Esophagus muscularis mucosa (tissue), 4 donors: ENCODE measurements around the gene RNF39. TPM values are rescaled to one million over a fixed set of nuclear protein-coding genes. Genes with fewer than 3 reads are reported as not detected.
"Not testable (repeated sequence)": the region's sequence is repeated elsewhere in the genome, so short reads cannot be mapped to it uniquely, and the experiment has no call there.

Experiments used
- DNase-seq: peaks from one replicate; pipeline ENCODE4 v3.0.0-alpha.2; 2017; ENCODE audit errors: extremely low spot score
- H3K27ac ChIP-seq, 4 donors: fragments of 200-600 bp; sonication (generic); replicated peaks in 1 of 4; 1 replicate in 3 of 4; 2 replicates in 1 of 4; pipeline ENCODE4 v1.5.1; 2016 to 2019; ENCODE audit warnings: mild to moderate bottlenecking in 1 of 4
- H3K27me3 ChIP-seq, 4 donors: fragments of 200-600 bp; sonication (generic); one replicate each; pipeline versions ENCODE4 v1.5.1 to v1.6.0; 2016 to 2019
- H3K36me3 ChIP-seq, 4 donors: fragments of 200-600 bp; sonication (generic); one replicate each; pipeline ENCODE4 v1.5.1; 2016 to 2019
- H3K4me1 ChIP-seq, 4 donors: fragments of 200-600 bp; sonication (generic); one replicate each; pipeline ENCODE4 v1.5.1; 2016 to 2019
- H3K4me3 ChIP-seq, 4 donors: fragments of 200-600 bp; sonication (generic); 1 replicate in 2 of 4; 2 replicates in 2 of 4; pipeline ENCODE4 v1.5.1; 2016 to 2019; ENCODE audit warnings: mild to moderate bottlenecking in 4 of 4, moderate library complexity in 1 of 4
- H3K9me3 ChIP-seq, 4 donors: fragments of 200-600 bp; sonication (generic); 1 replicate in 3 of 4; 2 replicates in 1 of 4; pipeline ENCODE4 v1.5.1; 2016 to 2019
- EP300 ChIP-seq: sonication (generic); formaldehyde crosslinking; IDR thresholded peaks from one replicate; pipeline ENCODE4 v1.6.1; 2017; ENCODE audit warnings: antibody characterized with exemption
- POLR2A ChIP-seq: fragments of 450-650 bp; IDR thresholded peaks from one replicate; pipeline ENCODE4 v1.6.1; 2017; ENCODE audit warnings: antibody characterized with exemption, moderate library complexity, mild to moderate bottlenecking, low read depth
- POLR2AphosphoS5 ChIP-seq, 2 donors: sonication (generic); formaldehyde crosslinking; IDR thresholded peaks; one replicate each; pipeline ENCODE4 v1.6.1; 2017; ENCODE audit warnings: antibody characterized with exemption in 2 of 2
- WGBS: methylation state at CpG from one replicate; pipeline ENCODE4 v1.1.5; 2018; 5-methylcytosine and 5-hydroxymethylcytosine counted together
- intact Hi-C: fragments of 100-400 bp; cut with DNase I; formaldehyde crosslinking; loops from one replicate; pipeline ENCODE4 v1.15.1; 2023
- total RNA-seq, 4 donors: library from RNA; depleted of rRNA; stranded (reverse); fragments of >200 nt; gene quantifications; one replicate each; pipeline versions ENCODE4 v1.1.0 to v1.2.1, GENCODE V29; 2016
- TF ChIP-seq, protein P1 (sequence below), 3 experiments: fragments of 200-600 bp in 2 of 3; fragments of 450-650 bp in 1 of 3; sonication (generic) in 2 of 3; IDR thresholded peaks; one replicate each; pipeline ENCODE4 v1.5.1; 2017 to 2019; ENCODE audit warnings: antibody characterized with exemption in 3 of 3, mild to moderate bottlenecking in 2 of 3, moderate library complexity in 1 of 3

The RNF39 gene
- total RNA-seq, 4 donors from 2014 or later, result 0.11 TPM; not detected in 3

DNA sequence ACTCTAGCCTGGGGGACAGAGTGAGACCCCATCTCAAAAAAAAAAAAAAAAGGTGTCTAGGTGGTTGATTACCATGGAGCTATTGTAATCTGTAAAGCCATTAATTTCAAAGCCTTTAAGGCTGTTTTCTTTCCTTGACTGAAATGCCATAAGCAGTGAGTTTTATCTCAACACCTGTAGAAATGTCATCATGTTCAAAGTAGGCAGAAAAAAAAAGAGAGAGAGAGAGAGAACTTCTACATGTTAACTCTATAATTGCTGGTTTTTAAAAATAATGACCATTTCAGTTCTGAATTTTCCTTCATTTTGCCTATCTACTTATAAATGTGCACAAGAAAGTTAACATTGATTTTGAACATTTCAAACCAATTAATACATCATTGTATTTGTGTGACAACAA is 44.2 kb downstream of the RNF39 start:
- Histone ChIP-seq H3K36me3 (peaks cover 0 to 13% (median 0%) of the 10 kb centered on the region in 4 donors), H3K4me3 (no peak overlapping the region), H3K9me3 (no peaks in the 10 kb centered on the region), H3K4me1 (no peaks in the 10 kb centered on the region), H3K27ac (no peak overlapping the region), H3K27me3 (no peaks in the 10 kb centered on the region)
- TF ChIP-seq POLR2AphosphoS5 (IDR thresholded peaks at IDR 0.05) (no peak), POLR2A (no peak), EP300 (no peak)
- TF ChIP-seq, protein P1, sequence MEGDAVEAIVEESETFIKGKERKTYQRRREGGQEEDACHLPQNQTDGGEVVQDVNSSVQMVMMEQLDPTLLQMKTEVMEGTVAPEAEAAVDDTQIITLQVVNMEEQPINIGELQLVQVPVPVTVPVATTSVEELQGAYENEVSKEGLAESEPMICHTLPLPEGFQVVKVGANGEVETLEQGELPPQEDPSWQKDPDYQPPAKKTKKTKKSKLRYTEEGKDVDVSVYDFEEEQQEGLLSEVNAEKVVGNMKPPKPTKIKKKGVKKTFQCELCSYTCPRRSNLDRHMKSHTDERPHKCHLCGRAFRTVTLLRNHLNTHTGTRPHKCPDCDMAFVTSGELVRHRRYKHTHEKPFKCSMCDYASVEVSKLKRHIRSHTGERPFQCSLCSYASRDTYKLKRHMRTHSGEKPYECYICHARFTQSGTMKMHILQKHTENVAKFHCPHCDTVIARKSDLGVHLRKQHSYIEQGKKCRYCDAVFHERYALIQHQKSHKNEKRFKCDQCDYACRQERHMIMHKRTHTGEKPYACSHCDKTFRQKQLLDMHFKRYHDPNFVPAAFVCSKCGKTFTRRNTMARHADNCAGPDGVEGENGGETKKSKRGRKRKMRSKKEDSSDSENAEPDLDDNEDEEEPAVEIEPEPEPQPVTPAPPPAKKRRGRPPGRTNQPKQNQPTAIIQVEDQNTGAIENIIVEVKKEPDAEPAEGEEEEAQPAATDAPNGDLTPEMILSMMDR (IDR thresholded peaks at IDR 0.05), result no peak
- intact Hi-C loops, result no loop called here
- no peak for DNase-seq

DNA sequence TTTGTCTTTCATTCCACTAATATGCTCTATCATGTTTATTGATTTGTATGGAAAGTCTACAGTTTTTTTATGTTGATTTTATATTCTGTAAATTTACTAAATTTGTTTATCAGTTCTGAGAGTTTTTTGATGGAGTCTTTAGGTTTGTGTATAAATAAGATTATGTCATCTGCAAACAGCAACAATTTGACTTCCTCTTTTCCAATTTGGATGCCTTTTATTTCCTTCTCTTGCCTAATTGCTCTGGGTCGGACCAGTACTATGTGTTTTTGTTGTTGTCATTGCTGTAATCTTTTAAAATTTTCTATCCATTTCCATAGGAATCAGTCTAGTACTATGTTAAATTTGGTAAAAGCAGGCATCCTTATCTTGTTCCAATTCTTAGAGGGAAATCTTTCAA is 46.0 kb downstream of the RNF39 start:
- WGBS, result 93% methylated on average over 1 of the region's 1 CpG
- H3K9me3 ChIP-seq, result no peaks in the 10 kb centered on the region
- no peaks in the 10 kb centered on the region for H3K27me3 ChIP-seq
- H3K27ac ChIP-seq, result no peak overlapping the region
- no peaks in the 10 kb centered on the region for H3K4me1 ChIP-seq
- H3K4me3 ChIP-seq, result no peak overlapping the region
- intact Hi-C loops, result no loop called here
- no peak for DNase-seq
- TF ChIP-seq POLR2A (no peak), EP300 (no peak), POLR2AphosphoS5 (IDR thresholded peaks at IDR 0.05) (no peak)
- TF ChIP-seq, protein P1 (IDR thresholded peaks at IDR 0.05), result no peak
- peaks cover 0 to 8% (median 0%) of the 10 kb centered on the region in 4 donors for H3K36me3 ChIP-seq

- Histone ChIP-seq H3K4me1 (no peaks in the 10 kb centered on the region), H3K27ac (no peak overlapping the region), H3K9me3 (no peaks in the 10 kb centered on the region), H3K27me3 (no peaks in the 10 kb centered on the region), H3K36me3 (peaks cover 0 to 13% (median 3%) of the 10 kb centered on the region in 4 donors), H3K4me3 (no peak overlapping the region)
- DNase-seq, result no peak
- intact Hi-C loops, result no loop called here
- 95% methylated on average over 1 of the region's 1 CpG for WGBS
- TF ChIP-seq EP300 (no peak), POLR2A (no peak), POLR2AphosphoS5 (IDR thresholded peaks at IDR 0.05) (no peak)
Observed at GRCh38 chr6:30025186-30025585, 50.4 kb downstream of the RNF39 start.

- H3K4me1 ChIP-seq, H3K4me3 ChIP-seq, H3K9me3 ChIP-seq, H3K27ac ChIP-seq, DNase-seq, intact Hi-C loops, H3K27me3 ChIP-seq: not testable (repeated sequence)
- peaks cover 0 to 24% (median 11%) of the 10 kb centered on the region in 4 donors for H3K36me3 ChIP-seq
Observed at GRCh38 chr6:30022712-30023111, 52.9 kb downstream of the RNF39 start.

- intact Hi-C loops, result no loop called here
- peaks cover 0 to 24% (median 11%) of the 10 kb centered on the region in 4 donors for H3K36me3 ChIP-seq
Observed at GRCh38 chr6:30022189-30022588, 53.4 kb downstream of the RNF39 start.

More at GRCh38 chr6:30022189-30022588, 53.4 kb downstream of the RNF39 start:
- Histone ChIP-seq H3K27me3 (no peaks in the 10 kb centered on the region), H3K9me3 (no peaks in the 10 kb centered on the region), H3K4me1 (no peaks in the 10 kb centered on the region), H3K4me3 (no peak overlapping the region), H3K27ac (no peak overlapping the region)
- DNase-seq, result no peak
- 90% methylated on average over 3 of the region's 3 CpGs for WGBS
- no peak for TF ChIP-seq POLR2AphosphoS5 (IDR thresholded peaks at IDR 0.05)
- no peak for TF ChIP-seq EP300
- TF ChIP-seq, protein P1 (IDR thresholded peaks at IDR 0.05), result no peak
- no peak for TF ChIP-seq POLR2A
